ENCODE measurements around the gene FRY. TPM values are rescaled to one million over a fixed set of nuclear protein-coding genes. Genes with fewer than 3 reads are reported as not detected.

The FRY gene
- total and polyA plus RNA-seq, 11 donors, result 21.6 to 237 (median 165) TPM

- H3K4me1 ChIP-seq, result peaks cover 0 to 27% (median 22%) of the 10 kb centered on the region in 12 donors
- no peak overlapping the region for H3K4me3 ChIP-seq
- TF ChIP-seq CTCF (IDR thresholded peaks at IDR 0.05) (no peak), POLR2A (IDR thresholded peaks at IDR 0.05) (no peak)
- H3K36me3 ChIP-seq, result peaks cover 0 to 24% (median 0%) of the 10 kb centered on the region in 9 donors
- H3K9me3 ChIP-seq, result peaks cover 0 to 8% (median 0%) of the 10 kb centered on the region in 12 donors
- intact Hi-C loops (cut with DNase I), result no loop called here
- DNase-seq, result no peak
- H3K27me3 ChIP-seq, result no peaks in the 10 kb centered on the region
- H3K27ac ChIP-seq, result peak overlapping the region; percentile 24 to 92 (median 80)
- ATAC-seq, result peak in 3 of 4 donors; percentile 18 to 36 (median 30)
- 66 to 75% (median 67%) methylated on average over 3 of the region's 3 CpGs for WGBS, 4 donors
Measured at GRCh38 chr13:32124743-32125142, 93.2 kb downstream of the FRY start.

- no peak overlapping the region for H3K4me3 ChIP-seq
- intact Hi-C loops (cut with DNase I), result no loop called here
Measured at GRCh38 chr13:32125221-32125689, 93.7 kb downstream of the FRY start.

GRCh38 chr13:32125751-32126150, 94.2 kb downstream of the FRY start:
- DNase-seq (no peak), ATAC-seq (no peak)
- WGBS, 4 donors, result 72 to 86% (median 81%) methylated on average over 4 of the region's 4 CpGs
- H3K36me3 ChIP-seq, result peaks cover 0 to 24% (median 0%) of the 10 kb centered on the region in 9 donors
- no peaks in the 10 kb centered on the region for H3K27me3 ChIP-seq
- peaks cover 0 to 27% (median 22%) of the 10 kb centered on the region in 12 donors for H3K4me1 ChIP-seq
- TF ChIP-seq CTCF (IDR thresholded peaks at IDR 0.05), result no peak
- no peak for TF ChIP-seq POLR2A (IDR thresholded peaks at IDR 0.05)
- H3K9me3 ChIP-seq, result peaks cover 0 to 8% (median 0%) of the 10 kb centered on the region in 12 donors
- intact Hi-C loops (cut with DNase I), result no loop called here
- H3K27ac ChIP-seq, result peak overlapping the region; percentile 19 to 92 (median 80)
- H3K4me3 ChIP-seq, result no peak overlapping the region

More at GRCh38 chr13:32125221-32125689, 93.7 kb downstream of the FRY start:
- peaks cover 0 to 27% (median 22%) of the 10 kb centered on the region in 12 donors for H3K4me1 ChIP-seq
- no peak for DNase-seq
- H3K27me3 ChIP-seq, result no peaks in the 10 kb centered on the region
- peaks cover 0 to 24% (median 0%) of the 10 kb centered on the region in 9 donors for H3K36me3 ChIP-seq
- H3K27ac ChIP-seq, result peak overlapping the region; percentile 24 to 92 (median 80)
- ATAC-seq, result peak; percentile 78 to 95 (median 93)
- H3K9me3 ChIP-seq, result peaks cover 0 to 8% (median 0%) of the 10 kb centered on the region in 12 donors
- TF ChIP-seq POLR2A (IDR thresholded peaks at IDR 0.05), result no peak
- no peak for TF ChIP-seq CTCF (IDR thresholded peaks at IDR 0.05)
- 41 to 55% (median 48%) methylated on average over 4 of the region's 4 CpGs for WGBS, 4 donors

- intact Hi-C loops (cut with DNase I), result no loop called here
- TF ChIP-seq CTCF (IDR thresholded peaks at IDR 0.05) (no peak), POLR2A (IDR thresholded peaks at IDR 0.05) (no peak)
- Histone ChIP-seq H3K4me1 (peaks cover 0 to 27% (median 22%) of the 10 kb centered on the region in 12 donors), H3K36me3 (peaks cover 0 to 22% (median 0%) of the 10 kb centered on the region in 9 donors), H3K27ac (peak overlapping the region in 11 of 12 donors; percentile 19 to 92 (median 82)), H3K4me3 (no peak overlapping the region), H3K9me3 (peaks cover 0 to 8% (median 0%) of the 10 kb centered on the region in 12 donors), H3K27me3 (no peaks in the 10 kb centered on the region)
- ATAC-seq (peak in 3 of 4 donors; percentile 35 to 56 (median 35)), DNase-seq (no peak)
- WGBS, 4 donors, result 50 to 75% (median 72%) methylated on average over 3 of the region's 3 CpGs
Measured at GRCh38 chr13:32126278-32126677, 94.7 kb downstream of the FRY start.

Measured in heart left ventricle (tissue), 16 donors.